EH (cell line): ENCODE results near the gene MSANTD2.
A peak's percentile ranks its signal among the peaks of the same experiment; 100 is the strongest.

Experiments used
- DNase-seq: peaks from one replicate; pipeline ENCODE4 v3.0.0-alpha.2; 2015; ENCODE audit warnings: low read depth

Gene MSANTD2

GRCh38 chr11:124800226-124800929 lies at the start of gene MSANTD2:
Gene MSANTD2 (minus strand): TSS chr11:124800406. CDS start chr11:124800380, 26 bp downstream.
- peak; percentile 76 for DNase-seq

- DNase-seq: no peak
Measured at GRCh38 chr11:124846070-124846673, 46.0 kb upstream of the MSANTD2 start.

GRCh38 chr11:124844664-124845079 lies 44.5 kb upstream of the MSANTD2 start:
- no peak for DNase-seq

GRCh38 chr11:124843616-124843910 lies 43.4 kb upstream of the MSANTD2 start:
- DNase-seq: no peak

GRCh38 chr11:124842305-124842704 lies 42.1 kb upstream of the MSANTD2 start:
- no peak for DNase-seq

GRCh38 chr11:124841840-124842239 lies 41.6 kb upstream of the MSANTD2 start:
- DNase-seq: no peak

GRCh38 chr11:124841201-124841600 lies 41.0 kb upstream of the MSANTD2 start:
- peak; percentile 46 for DNase-seq

- no peak for DNase-seq
Measured at GRCh38 chr11:124840666-124841065, 40.5 kb upstream of the MSANTD2 start.

- no peak for DNase-seq
Measured at GRCh38 chr11:124839972-124840621, 39.9 kb upstream of the MSANTD2 start.

- DNase-seq: no peak
Measured at GRCh38 chr11:124839128-124839971, 39.1 kb upstream of the MSANTD2 start.

- DNase-seq: no peak
Measured at GRCh38 chr11:124838805-124839127, 38.6 kb upstream of the MSANTD2 start.

GRCh38 chr11:124837491-124837856 lies 37.3 kb upstream of the MSANTD2 start:
- DNase-seq: peak; percentile 79

GRCh38 chr11:124835918-124836317 lies 35.7 kb upstream of the MSANTD2 start:
- no peak for DNase-seq

- no peak for DNase-seq
Measured at GRCh38 chr11:124834526-124835180, 34.4 kb upstream of the MSANTD2 start.

- no peak for DNase-seq
Measured at GRCh38 chr11:124832571-124832970, 32.4 kb upstream of the MSANTD2 start.

GRCh38 chr11:124831897-124832296 lies 31.7 kb upstream of the MSANTD2 start:
- DNase-seq: no peak

- no peak for DNase-seq
Measured at GRCh38 chr11:124830749-124831148, 30.5 kb upstream of the MSANTD2 start.

GRCh38 chr11:124829986-124830385 lies 29.8 kb upstream of the MSANTD2 start:
- peak; percentile 21 for DNase-seq

- DNase-seq: peak; percentile 26
Measured at GRCh38 chr11:124825876-124826275, 25.7 kb upstream of the MSANTD2 start.

GRCh38 chr11:124823512-124824376 lies 23.5 kb upstream of the MSANTD2 start:
- no peak for DNase-seq
